HG02970 (cell line): Measurements from ENCODE around the gene ZNF831.

Experiments used
- ATAC-seq: cut with Tn5 transposase; IDR thresholded peaks from one replicate; pipeline ENCODE4 v1.9.1; 2021; ENCODE audit warnings: mild to moderate bottlenecking, moderate library complexity, moderate number of reproducible peaks; ENCODE audit not compliant: unreplicated experiment, low FRiP score

Gene ZNF831

DNA sequence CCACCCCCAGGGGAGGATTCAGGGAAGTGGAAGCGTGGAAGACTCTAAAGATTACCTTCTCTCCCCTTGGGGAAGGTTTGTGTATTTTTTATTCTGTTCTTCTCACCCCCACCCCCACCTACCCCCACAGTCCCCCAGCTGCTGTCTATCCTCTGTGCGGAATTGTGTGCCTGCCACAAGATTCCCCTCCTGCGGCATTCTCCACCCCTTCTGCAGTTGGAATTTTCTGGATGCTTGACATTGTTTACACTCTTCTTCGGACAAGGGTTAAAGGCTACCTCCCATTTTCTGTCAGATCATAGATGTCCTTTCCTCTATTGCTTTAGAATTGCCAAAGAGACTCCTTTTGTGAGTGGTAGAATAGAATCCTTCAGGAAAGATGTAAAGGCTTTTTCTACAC lies 76.4 kb downstream of the ZNF831 start:
- no peak for ATAC-seq

DNA sequence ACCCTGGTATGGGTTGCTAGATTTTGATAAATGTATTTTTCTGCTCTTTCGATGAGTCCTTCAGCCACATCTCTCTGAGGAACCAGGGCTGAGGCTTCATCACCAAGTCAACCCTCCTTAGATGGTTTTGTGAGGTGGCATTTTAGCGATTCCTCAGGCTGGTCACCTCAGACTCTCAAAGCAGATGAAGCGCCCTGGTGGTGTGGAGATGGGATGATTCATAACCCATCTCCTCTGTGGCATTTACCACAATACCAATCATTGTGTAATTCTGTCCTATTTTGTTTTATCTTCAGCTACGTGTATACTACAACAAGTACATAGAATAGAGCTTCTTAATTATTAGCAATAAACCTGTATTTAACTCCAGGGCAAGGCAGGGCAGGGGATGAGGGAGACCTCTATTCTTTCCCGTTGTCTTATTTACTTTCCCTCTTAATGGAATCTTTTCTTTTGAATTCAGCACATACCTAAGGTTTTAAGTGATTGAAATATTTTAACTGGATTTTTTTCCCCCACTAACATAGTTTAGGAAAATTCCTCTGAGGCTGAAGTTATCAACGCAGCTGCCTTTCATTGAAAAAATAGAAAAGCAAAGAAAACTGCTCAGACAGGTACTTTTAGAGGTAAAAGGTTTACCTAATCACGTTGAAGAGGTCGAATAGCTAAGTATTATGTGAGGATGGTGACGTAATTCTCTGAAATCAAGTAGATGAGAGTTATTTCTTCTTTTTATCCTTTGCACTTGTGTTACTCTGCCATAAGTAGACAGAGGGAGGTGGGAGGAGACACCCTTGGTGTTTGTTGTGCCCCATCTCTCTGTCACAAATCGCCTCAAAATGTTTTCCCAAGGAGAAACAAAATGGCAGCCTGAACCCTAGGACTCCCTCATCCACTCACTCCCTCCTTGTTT lies 79.3 kb downstream of the ZNF831 start:
- ATAC-seq = no peak

DNA sequence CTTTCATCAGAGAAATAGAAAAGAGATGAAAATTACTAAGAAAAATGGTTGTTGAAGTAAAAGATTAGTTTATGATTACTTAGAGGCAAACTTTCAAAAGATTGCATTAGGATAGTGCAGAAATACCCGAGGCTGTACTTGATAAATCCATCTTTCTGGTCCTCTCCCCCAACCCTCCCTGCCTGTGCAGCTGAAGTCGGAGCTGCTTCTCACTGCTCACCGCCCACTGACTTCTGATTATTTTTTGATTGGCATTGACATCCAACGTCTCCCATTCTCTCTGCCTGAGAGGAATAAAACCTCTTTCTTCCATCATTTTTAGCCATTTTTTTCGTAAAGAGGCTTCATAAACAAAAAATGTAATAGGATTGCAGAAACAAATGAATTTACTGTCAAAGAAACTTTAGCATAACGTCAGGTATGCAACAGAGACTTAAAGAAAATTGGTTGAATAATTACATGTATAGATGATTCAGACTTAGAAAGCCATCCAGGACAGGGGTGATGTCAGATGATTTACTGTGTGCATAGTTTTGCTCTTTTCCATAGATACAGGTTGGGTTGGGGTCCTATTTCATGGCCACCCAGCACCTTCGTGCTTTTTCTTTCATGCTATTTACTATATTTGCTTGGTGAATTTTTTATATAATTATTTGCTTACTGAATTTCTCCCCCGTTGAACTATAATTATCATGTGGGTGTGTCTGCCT lies 83.2 kb downstream of the ZNF831 start:
- no peak for ATAC-seq

GRCh38 chr20:59247731-59248684 lies 84.4 kb downstream of the ZNF831 start:
- no peak for ATAC-seq

DNA sequence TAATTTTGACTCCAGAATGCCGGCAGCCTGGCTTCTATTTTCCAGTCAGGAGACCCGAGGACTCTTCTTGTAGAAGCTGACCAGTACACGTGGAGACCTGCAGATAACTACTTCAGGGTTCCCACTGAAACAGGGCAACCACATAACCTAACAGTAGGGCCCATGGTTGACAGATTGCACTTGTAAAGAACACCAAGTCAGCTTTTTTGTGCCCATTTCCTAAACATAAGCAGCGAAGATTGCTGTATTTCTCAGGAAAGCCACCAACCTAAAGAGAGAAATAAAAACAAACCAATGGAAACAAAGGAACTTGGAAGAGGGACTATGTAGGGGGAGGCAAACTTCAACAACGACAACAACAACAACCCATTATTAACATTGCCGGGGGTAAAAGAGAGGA lies 86.7 kb downstream of the ZNF831 start:
- no peak for ATAC-seq

DNA sequence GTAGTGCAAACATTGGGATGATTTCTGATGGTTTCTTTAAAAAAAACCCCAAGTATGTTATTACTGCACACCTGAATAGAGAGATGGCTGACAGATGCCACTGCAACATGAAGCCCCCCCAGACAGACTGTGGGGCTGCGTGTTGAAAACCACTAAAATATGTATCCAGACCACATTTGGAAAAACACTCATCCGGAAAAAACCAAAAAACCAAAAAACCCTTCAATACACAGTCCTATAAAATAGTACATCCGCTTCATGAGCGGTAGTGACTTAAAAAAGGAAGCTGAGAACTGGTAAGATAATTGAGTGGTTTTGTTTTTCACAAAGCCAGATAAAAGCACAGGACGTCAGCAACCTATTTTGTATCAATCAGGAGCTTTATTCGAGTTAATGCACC lies 89.7 kb downstream of the ZNF831 start:
- no peak for ATAC-seq

DNA sequence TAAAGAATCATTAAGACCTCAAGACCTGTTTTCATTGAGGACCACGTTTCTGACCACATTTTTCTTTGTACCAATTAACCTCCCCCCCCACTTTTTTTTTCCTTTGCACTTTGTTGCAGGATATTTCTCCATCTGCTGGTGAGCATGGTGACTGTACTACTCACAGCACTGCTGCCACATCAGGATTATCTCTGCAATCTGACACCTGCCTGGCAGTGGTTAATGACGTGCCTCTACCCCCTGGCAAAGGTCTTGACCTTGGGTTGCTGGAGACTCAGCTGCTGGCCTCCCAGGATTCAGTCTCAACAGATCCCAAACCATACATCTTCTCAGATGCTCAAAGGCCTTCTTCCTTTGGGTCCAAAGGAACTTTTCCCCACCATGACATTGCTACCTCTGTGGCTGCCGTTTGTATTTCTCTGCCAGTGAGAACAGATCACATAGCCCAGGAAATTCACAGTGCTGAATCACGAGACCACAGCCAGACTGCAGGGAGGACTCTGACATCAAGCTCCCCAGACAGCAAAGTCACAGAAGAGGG lies 90.2 kb downstream of the ZNF831 start:
- no peak for ATAC-seq

DNA sequence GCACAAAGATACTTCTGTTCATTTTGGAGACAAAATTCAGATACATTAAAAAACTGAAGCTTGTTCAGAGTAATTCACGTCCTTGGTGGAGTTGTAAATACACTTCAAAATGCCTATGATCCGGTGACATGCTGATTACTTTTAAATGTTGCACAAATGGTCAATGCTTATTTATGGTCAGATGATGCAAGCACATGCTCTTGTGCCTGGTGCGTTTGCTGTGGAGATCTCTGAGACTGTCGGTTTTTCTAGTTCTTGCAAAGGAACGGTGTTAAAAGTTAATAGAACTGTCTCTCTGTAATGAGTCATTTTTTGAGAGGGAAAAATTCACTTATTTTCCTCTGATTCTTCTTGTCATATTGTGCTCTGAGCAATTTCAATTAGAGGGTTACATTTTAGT lies 91.6 kb downstream of the ZNF831 start:
- no peak for ATAC-seq

GRCh38 chr20:59258221-59258621 lies 94.6 kb downstream of the ZNF831 start:
- ATAC-seq = no peak

DNA sequence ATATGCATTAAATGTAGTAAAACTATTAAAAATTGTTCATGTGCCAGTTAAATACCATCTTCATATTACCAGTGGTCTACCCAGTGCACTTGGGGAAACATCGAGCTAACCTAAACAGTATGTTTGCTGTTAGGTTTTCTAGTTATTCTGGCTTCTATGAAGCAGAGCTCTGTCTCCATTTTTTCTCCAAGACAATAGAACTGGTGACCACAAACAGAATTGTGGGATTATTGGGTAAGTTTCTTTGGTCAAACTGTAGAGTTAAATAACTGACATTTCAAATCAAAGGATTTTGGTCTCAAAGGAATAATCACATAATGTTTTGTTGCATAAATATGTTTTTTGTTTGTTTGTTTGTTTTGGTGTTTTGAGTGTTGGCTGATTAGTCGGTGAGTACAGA lies 96.3 kb downstream of the ZNF831 start:
- no peak for ATAC-seq

DNA sequence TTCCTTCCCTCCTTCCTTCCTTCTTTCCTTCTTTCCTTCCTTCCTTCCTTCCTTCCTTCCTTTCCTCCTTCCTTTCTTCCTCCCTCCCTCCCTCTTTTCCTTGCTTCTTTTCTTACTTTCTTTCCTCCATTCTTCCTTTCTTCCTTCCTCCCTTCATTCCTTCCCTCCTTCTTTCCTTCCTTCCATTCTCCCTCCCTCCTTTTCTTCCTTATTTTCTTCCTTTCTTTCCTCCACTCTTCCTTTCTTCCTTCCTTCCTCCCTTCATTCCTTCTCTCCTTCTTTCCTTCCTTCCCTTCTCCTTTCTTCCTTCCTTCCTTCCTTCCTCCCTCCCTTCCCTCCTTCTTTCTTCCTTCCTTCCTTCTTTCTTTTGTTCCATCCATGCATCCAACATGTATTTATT lies 101.7 kb downstream of the ZNF831 start:
- no peak for ATAC-seq

GRCh38 chr20:59268870-59269269 lies 105.2 kb downstream of the ZNF831 start:
- ATAC-seq = no peak

DNA sequence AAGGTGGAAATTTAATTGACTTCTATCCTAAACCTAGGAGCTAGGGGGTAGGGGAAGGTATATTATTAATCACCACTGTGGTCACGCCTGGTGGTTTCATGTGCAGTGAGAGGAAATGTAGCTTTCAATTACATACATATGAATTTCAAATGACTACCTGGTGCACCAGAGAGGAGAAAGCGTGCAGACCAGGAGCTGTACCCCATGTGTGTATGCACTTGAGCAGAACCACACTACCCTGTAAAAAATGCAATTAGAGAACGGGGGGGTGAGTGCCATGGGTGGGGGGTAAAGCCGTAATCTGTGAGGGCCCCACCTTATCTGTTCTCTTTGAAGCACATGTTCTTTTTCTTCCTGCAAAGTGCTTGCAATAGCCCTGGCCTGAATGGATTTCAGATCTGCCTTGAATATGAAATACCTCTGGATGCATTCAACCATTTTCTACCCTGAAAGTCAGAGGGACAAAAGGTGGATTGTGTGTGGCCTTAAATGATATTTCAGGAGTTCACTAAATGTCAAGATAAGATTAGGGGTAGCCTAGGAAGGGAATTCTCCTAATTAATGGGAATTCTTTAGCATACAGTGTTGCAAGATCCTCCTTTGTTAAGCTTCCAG lies 105.9 kb downstream of the ZNF831 start:
- ATAC-seq = no peak

GRCh38 chr20:59270380-59270779 lies 106.8 kb downstream of the ZNF831 start:
- no peak for ATAC-seq

DNA sequence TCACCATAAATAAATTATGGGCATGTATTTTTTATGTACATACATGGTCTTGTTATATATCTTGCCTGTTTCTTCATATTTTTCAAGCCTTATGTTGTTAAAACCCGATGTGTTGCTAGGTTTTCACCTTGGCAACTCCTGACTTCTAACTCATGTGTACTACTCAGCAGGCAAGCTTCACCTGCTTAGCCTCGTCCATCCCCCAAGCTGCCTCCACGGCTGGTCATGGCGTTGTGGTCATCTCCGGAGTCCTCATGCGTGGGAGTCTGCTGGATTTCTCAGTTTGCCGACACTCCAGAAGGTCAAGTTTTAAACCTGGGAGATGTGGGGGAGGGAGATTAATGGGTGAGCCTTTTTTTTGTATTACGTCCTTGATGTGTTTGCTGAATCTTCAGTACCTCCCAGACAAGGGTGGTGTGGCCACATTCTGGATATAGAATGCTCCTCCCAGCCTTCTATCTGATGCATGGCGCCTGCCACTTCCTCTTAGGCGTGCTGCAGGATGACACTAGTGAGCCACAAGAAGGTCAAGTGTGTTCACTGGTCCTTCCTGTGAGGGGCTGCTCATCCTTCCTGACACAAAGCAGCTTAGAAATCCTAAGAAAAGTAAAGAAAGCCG lies 110.2 kb downstream of the ZNF831 start:
- no peak for ATAC-seq

DNA sequence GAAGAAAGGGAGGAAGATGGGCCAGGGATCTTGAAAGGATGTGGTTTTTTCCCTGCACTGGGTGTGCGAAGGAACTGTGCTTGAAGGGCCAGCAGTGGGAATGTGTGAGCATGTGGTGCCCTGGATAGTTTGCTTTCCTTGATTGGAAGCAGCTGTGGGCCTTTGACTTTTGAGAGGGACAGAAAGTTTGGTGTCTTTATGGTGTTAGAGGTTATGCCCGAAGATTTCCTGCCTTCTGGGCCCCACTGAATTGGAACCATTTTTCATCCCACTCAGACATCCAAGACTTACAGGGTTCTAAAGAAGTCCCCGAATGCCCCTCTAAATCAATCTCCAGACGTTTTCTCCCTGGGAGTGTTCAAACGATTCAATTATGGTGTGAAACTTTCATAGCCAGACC lies 113.3 kb downstream of the ZNF831 start:
- ATAC-seq = no peak

DNA sequence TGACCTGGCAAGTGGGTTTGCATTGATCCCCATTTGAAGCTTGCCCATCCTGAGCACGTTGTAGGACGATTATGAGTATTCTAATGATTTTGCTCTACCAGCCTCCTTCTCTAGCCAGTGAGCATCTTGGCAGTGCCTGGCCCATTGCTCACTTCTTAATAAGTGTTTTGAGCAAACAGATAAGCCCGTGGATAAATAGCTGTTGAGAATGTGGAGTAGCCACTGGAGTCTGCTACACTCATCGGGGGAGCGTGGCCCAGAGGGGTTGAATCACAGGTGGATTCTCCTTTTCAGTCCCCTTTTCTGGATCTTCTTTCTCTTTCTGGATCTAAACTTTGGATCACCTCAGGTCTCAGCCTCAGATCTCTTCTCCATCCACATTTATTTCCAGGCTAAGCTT lies 120.8 kb downstream of the ZNF831 start:
- ATAC-seq = no peak

DNA sequence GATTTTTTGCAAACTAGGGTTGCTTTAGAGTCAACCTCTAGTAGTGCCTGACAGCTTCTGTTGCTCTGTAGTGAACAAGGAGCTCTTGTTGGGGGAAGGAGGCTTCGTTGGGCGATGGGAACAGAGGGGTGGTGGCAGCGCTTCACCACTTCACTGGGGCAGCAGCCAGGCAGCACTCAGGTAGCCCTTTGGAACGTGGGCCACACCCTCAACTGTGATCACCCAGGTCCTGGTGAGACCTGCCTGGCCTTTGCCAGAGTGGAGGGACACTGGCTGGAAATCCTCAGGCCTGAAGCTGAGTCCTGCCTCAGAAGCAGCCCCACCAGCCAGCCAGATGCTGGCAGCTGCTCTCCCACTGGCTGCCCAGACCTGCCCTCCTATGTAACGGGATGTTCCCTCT lies 126.4 kb downstream of the ZNF831 start:
- no peak for ATAC-seq

GRCh38 chr20:59291740-59292383 lies 128.2 kb downstream of the ZNF831 start:
- ATAC-seq = no peak
